Smooth muscle cell (in vitro differentiated cells): ENCODE data around the gene ANO7. TPM values are rescaled to one million over a fixed set of nuclear protein-coding genes. Genes with fewer than 3 reads are reported as not detected.
A peak's percentile ranks its signal among the peaks of the same experiment; 100 is the strongest.

Source experiments
- DNase-seq: peaks from one replicate; lab custom pipeline; 2025; ENCODE audit not compliant: unreplicated experiment; lab: John Stamatoyannopoulos, UW
- H2AFZ ChIP-seq: fragments of 200-600 bp; sonication (generic); 2 replicates; pipeline ENCODE4 v1.6.0; 2016; ENCODE audit warnings: antibody characterized with exemption, low read depth, mild to moderate bottlenecking
- H3F3A ChIP-seq: fragments of 200-600 bp; sonication (generic); 2 replicates; pipeline ENCODE4 v1.6.0; 2017; ENCODE audit warnings: antibody characterized with exemption, low read depth
- H3K27ac ChIP-seq: fragments of 200-600 bp; sonication (generic); 2 replicates; pipeline ENCODE4 v1.5.1; 2016; ENCODE audit warnings: low read depth, mild to moderate bottlenecking
- H3K27me3 ChIP-seq: fragments of 200-600 bp; sonication (generic); 2 replicates; pipeline ENCODE4 v1.6.1; 2016; ENCODE audit warnings: low read depth, mild to moderate bottlenecking
- H3K36me3 ChIP-seq: fragments of 200-600 bp; sonication (generic); 2 replicates; pipeline ENCODE4 v1.5.1; 2016; ENCODE audit warnings: low read depth
- H3K4me1 ChIP-seq: fragments of 200-600 bp; sonication (generic); 2 replicates; pipeline ENCODE4 v1.5.1; 2016; ENCODE audit warnings: low read depth
- H3K4me2 ChIP-seq: fragments of 200-600 bp; sonication (generic); 2 replicates; pipeline ENCODE4 v1.6.0; 2016; ENCODE audit warnings: mild to moderate bottlenecking
- H3K4me3 ChIP-seq: fragments of 200-600 bp; sonication (generic); 2 replicates; pipeline ENCODE4 v1.5.1; 2016; ENCODE audit warnings: mild to moderate bottlenecking
- H3K79me2 ChIP-seq: fragments of 200-600 bp; sonication (generic); 2 replicates; pipeline ENCODE4 v1.6.0; 2016; ENCODE audit warnings: low read depth, mild to moderate bottlenecking
- H3K9ac ChIP-seq: fragments of 200-600 bp; sonication (generic); 2 replicates; pipeline ENCODE4 v1.6.0; 2016; ENCODE audit warnings: low read depth
- H3K9me3 ChIP-seq: fragments of 200-600 bp; sonication (generic); replicated peaks from 2 replicates; pipeline ENCODE4 v1.5.1; 2016; ENCODE audit warnings: low read depth
- H4K20me1 ChIP-seq: fragments of 200-600 bp; sonication (generic); 2 replicates; pipeline ENCODE4 v1.6.0; 2016; ENCODE audit warnings: low read depth
- WGBS: methylation state at CpG from one replicate; pipeline ENCODE4 v1.1.7; 2016; ENCODE audit warnings: low lambda C conversion rate; 5-methylcytosine and 5-hydroxymethylcytosine counted together
- polyA plus RNA-seq: library from polyadenylated mRNA; unstranded; fragments of >200 nt; fragmentation: Nextera tagmentation; extraction: Ambion mirVana; gene quantifications from 2 replicates; pipeline ENCODE4 v1.2.1, GENCODE V29; 2016
- total RNA-seq: library from RNA; depleted of rRNA; stranded (reverse); fragments of >200 nt; gene quantifications from 2 replicates; pipeline ENCODE4 v1.2.3, GENCODE V29; 2014
- TF ChIP-seq, protein P1 (sequence below): fragments of 200-600 bp; sonication (generic); IDR thresholded peaks from 2 replicates; pipeline ENCODE4 v1.5.1; 2017; ENCODE audit warnings: borderline replicate concordance, mild to moderate bottlenecking, antibody characterized with exemption; ENCODE audit not compliant: insufficient read depth, poor library complexity, severe bottlenecking

Gene ANO7
- total and polyA plus RNA-seq, 2 experiments from 2014 or later, result 1.3 to 1.4 TPM

DNA sequence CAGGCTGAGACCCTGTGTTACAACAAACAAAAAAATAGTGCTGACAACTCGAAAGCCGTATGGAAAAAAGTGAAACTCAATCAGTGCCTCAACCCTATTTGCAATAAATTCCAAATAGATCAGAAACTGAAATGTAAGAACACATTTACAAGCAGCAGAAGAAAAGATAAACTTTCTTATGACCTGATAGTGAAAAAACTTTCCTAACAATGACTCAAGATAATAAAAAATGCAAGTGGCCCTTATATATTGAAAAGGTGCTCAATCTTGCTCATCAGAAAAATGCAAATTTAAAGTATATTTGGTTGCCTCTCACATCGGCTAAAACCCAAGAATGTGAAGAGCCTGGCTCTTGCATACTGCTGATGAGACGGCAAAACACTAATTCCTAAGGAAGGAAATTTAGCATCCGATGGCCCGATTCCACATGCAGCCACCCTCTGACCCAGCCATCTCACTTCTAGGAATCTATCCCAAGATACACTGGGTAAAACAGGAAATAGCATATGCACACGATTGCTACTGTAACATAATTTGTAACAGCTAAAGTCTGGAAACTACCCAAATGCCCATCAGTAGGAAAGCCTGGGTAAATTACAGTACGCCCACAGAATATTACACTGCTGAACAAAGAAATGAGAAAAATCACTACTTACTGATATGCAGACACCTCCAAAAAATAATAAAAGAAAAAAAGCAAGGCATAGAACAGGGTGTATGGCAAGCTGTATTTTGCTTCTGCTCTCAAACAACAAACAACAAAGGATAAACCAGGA, 70.2 kb downstream of the ANO7 start:
- DNase-seq, result no peak
- Histone ChIP-seq H3K4me1 (no peaks in the 10 kb centered on the region), H3K79me2 (peaks cover 99% of the 10 kb centered on the region), H3K4me3 (no peak overlapping the region), H3K9ac (no peak overlapping the region), H4K20me1 (peaks cover 100% of the 10 kb centered on the region), H3K27ac (peak overlapping the region; percentile 42), H3K9me3 (no peaks in the 10 kb centered on the region), H3K27me3 (no peaks in the 10 kb centered on the region), H2AFZ (no peak overlapping the region), H3K4me2 (no peak overlapping the region), H3F3A (peaks cover 52% of the 10 kb centered on the region), H3K36me3 (peaks cover 59% of the 10 kb centered on the region)
- TF ChIP-seq, protein P1, sequence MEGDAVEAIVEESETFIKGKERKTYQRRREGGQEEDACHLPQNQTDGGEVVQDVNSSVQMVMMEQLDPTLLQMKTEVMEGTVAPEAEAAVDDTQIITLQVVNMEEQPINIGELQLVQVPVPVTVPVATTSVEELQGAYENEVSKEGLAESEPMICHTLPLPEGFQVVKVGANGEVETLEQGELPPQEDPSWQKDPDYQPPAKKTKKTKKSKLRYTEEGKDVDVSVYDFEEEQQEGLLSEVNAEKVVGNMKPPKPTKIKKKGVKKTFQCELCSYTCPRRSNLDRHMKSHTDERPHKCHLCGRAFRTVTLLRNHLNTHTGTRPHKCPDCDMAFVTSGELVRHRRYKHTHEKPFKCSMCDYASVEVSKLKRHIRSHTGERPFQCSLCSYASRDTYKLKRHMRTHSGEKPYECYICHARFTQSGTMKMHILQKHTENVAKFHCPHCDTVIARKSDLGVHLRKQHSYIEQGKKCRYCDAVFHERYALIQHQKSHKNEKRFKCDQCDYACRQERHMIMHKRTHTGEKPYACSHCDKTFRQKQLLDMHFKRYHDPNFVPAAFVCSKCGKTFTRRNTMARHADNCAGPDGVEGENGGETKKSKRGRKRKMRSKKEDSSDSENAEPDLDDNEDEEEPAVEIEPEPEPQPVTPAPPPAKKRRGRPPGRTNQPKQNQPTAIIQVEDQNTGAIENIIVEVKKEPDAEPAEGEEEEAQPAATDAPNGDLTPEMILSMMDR, result no peak
- WGBS, result 86% methylated on average over 8 of the region's 8 CpGs

DNA sequence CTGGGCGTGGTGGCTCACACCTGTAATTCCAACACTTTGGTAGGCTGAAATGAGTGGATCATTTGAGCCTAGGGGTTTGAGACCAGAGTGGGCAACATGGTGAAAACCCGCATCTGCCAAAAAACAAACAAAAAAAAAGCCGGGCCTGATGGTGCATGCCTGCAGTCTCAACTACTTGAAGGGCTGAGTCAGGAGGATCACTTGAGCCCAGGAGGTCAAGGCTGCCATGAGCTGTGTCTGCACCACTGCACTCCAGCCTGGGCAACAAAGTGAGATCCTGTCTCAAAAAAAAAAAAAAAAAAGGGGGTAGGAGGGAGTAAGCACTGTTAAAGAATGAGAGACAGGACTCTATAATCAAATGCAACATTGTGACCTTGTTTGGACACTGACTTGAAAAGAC, 72.4 kb downstream of the ANO7 start:
- Histone ChIP-seq H3K27me3 (no peaks in the 10 kb centered on the region), H3K27ac (no peak overlapping the region), H3K36me3 (peaks cover 45% of the 10 kb centered on the region), H3K4me3 (no peak overlapping the region), H3K4me1 (no peaks in the 10 kb centered on the region), H3F3A (peaks cover 58% of the 10 kb centered on the region), H2AFZ (no peak overlapping the region), H3K79me2 (peaks cover 99% of the 10 kb centered on the region), H3K9ac (no peak overlapping the region), H4K20me1 (peaks cover 100% of the 10 kb centered on the region), H3K9me3 (no peaks in the 10 kb centered on the region), H3K4me2 (no peak overlapping the region)
- no peak for DNase-seq
- TF ChIP-seq, protein P1, result no peak
- 100% methylated on average over 3 of the region's 3 CpGs for WGBS

DNA sequence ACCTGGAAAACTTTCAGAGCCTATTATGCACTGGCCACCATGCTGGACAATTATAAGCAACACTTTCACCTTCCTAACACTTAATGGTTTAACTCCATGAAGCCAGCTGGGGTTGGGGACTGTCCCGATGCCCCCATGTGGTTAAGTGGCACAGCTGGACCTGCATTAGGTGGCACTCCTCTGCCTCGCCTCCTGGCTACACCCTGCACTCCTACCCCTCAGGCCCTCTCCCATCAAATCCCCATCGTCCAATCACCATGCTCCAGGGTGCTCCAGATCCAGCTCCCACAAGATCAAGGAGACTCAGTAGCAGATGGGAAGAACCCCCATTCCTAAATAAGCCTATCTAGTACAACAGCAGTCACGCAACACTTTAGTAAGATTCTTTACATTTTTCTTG, 73.2 kb downstream of the ANO7 start:
- H2AFZ ChIP-seq, result no peak overlapping the region
- H3K4me3 ChIP-seq, result no peak overlapping the region
- H3K4me2 ChIP-seq, result no peak overlapping the region
- no peak overlapping the region for H3K9ac ChIP-seq
- WGBS, result 98% methylated on average over 4 of the region's 4 CpGs
- H3K27me3 ChIP-seq, result no peaks in the 10 kb centered on the region
- no peak for DNase-seq
- H3F3A ChIP-seq, result peaks cover 59% of the 10 kb centered on the region
- peaks cover 42% of the 10 kb centered on the region for H3K36me3 ChIP-seq
- TF ChIP-seq, protein P1, result no peak
- peaks cover 99% of the 10 kb centered on the region for H3K79me2 ChIP-seq
- peaks cover 100% of the 10 kb centered on the region for H4K20me1 ChIP-seq
- no peaks in the 10 kb centered on the region for H3K4me1 ChIP-seq
- peak overlapping the region; percentile 28 for H3K27ac ChIP-seq
- H3K9me3 ChIP-seq, result no peaks in the 10 kb centered on the region

DNA sequence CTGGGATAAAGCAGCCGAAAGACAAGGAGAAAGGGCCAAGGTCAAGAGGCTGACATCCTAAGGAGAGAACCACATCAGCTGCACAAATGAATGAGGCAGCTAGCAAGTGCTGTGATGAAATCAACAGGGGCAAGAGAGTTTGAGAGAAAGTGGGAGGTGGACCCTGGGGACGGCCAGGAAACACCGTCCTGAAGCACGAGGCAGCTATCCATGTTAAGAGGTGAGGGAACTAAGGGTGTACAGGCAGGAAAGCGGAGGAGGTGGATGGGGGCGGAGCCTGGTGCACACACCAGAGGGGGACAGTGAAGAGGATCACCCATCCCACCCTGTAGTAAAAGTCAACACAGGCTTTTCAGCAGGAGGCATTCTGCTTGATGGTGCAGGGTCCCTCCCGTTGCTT, 74.6 kb downstream of the ANO7 start:
- 96% methylated on average over 7 of the region's 7 CpGs for WGBS
- H3K79me2 ChIP-seq, result peaks cover 99% of the 10 kb centered on the region

More for the DNA sequence above, 74.6 kb downstream of the ANO7 start:
- Histone ChIP-seq H2AFZ (no peak overlapping the region), H3K27ac (no peak overlapping the region), H3K4me2 (no peak overlapping the region), H3K36me3 (peaks cover 41% of the 10 kb centered on the region), H3F3A (peaks cover 60% of the 10 kb centered on the region), H3K4me1 (no peaks in the 10 kb centered on the region), H3K9me3 (no peaks in the 10 kb centered on the region), H3K4me3 (no peak overlapping the region), H3K27me3 (no peaks in the 10 kb centered on the region), H4K20me1 (peaks cover 100% of the 10 kb centered on the region), H3K9ac (no peak overlapping the region)
- TF ChIP-seq, protein P1, result no peak
- DNase-seq, result no peak
